ENCODE data around the gene C5orf58.

C5orf58 gene

GRCh38 chr5:170268884-170269283 is 36.1 kb downstream of the C5orf58 start:
- H3K4me3 ChIP-seq (replicated peaks; ENCODE audit: low read depth, low read length): no peak overlapping the region
- DNase-seq (ENCODE audit: extremely low read depth, low read depth): no peak
- no peak for TF ChIP-seq CTCF (IDR thresholded peaks at IDR 0.05; ENCODE audit: low read depth, low read length, missing control alignments)

DNA sequence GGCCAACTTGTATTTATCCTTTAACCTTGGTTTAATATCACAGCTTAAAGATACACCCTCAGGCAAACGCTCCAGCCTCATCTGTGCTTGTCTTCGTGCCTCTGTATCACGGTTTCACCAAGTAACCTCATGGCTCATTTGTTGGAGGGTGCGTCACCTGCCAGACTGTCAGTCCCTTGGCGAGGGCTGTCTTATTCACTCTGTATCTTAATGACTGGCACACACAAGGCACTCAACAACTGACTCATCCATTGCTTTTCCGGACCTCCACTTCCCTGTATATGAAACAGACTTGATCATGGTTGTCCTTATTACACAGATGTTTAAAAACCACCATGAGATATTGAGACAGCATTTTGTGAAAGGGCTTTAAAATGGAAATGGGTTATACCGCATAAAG is 36.8 kb downstream of the C5orf58 start:
- H3K4me3 ChIP-seq (replicated peaks; ENCODE audit: low read depth, low read length): no peak overlapping the region
- no peak for TF ChIP-seq CTCF (IDR thresholded peaks at IDR 0.05; ENCODE audit: low read depth, low read length, missing control alignments)
- DNase-seq (ENCODE audit: extremely low read depth, low read depth): no peak

DNA sequence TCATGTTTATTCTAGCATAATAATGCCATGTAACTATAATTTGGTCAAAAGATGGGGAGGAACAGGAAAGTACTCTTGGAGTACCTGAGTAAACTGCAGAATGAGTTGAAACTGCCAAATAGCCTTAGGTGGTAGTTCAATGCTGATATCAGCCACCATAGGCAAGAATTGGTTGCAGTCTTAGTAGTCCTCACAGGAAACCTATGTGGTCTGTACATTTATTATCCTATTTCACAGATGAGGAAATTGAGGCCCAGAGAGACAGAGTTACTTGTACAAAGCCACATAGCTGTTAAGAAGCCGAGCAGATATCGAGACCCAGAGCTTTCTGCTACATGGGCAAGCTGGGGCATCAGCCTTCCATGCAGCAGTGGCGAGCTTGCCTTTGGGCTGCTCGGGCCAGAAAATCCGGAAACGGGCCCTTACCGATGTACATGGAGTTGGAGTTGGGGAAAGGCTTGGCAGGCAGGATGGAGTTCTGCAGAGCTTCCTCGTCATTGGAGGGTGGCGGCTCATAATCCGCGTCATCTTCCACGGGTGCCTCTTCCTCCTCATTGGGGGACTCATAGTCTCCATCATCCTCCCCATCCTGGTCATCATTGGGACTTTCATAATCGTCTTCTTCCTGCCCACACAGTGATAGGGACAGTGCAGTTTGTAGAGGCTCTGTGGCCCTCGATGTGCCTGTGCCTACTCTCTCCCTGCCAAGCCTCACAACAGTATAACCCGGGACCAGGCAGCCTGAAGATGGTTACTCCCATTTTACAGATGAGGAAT is 37.7 kb downstream of the C5orf58 start:
- H3K4me3 ChIP-seq (replicated peaks; ENCODE audit: low read depth, low read length): no peak overlapping the region
- no peak for DNase-seq (ENCODE audit: extremely low read depth, low read depth)
- no peak for TF ChIP-seq CTCF (IDR thresholded peaks at IDR 0.05; ENCODE audit: low read depth, low read length, missing control alignments)

DNA sequence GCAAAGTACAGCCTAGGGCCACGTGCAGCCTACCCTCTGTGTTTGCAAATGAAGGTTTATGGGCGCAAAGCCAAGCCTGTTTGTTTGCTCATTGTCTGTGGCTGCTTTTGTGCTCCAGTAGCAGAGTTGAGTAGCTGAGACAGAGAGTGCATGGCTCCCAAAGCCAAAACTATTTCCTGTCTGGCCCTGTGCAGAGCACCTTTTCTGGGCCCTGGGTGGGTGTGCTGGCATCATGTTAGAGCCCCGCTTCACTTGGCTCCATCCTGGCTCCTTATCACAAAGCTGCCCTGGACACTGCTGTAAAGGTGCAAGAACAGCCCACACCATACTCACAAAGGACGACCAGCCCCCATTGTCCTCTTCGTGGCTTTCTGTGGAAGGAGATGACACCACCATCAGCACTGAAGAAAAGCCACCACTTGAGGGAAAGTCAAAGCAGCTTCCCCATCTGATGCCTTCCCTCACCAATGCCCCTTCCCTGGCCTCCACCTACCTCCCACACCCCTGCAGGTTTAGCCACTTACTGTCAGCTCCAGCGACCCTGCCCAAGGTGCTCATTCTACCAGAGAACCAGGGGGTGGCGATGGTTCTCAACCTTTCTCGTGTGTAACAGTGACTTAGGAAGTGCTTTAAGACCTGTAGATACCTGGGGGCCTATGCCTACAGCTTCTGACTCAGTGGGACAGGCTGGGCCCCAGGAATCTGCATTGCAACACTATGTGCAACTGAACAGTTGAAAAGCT is 41.4 kb downstream of the C5orf58 start:
- no peak overlapping the region for H3K4me3 ChIP-seq (replicated peaks; ENCODE audit: low read depth, low read length)
- DNase-seq (ENCODE audit: extremely low read depth, low read depth): no peak
- no peak for TF ChIP-seq CTCF (IDR thresholded peaks at IDR 0.05; ENCODE audit: low read depth, low read length, missing control alignments)

DNA sequence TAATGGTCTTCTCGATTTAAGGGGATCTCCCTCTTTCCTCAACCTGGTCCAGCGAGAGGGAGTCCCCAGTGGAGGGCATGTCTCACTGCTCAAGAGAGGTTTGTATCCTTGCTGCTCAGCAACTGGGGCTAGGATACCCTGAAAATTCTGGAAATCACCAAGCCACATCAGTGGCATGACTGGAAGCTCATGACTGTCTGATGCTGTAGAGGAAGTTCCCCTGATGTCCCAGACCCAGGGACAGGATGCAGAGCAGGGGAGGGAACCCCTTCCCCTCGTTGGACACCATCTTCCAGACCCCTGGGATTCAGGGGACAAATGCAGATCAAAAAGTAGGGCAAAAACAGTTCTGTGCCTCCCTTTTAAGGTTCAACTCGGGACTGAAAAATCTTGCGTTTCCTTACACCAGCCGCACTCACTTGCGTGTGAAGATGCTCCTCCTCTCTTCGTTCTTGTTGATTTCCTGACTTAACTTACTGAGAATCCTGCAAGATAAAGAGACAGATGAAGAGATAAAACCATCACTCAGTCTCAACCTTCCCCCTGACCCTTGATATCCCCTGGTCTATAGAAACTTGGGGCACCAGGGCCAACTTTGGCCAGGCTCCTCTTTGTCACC is 42.7 kb downstream of the C5orf58 start:
- H3K4me3 ChIP-seq (replicated peaks; ENCODE audit: low read depth, low read length): no peak overlapping the region
- no peak for TF ChIP-seq CTCF (IDR thresholded peaks at IDR 0.05; ENCODE audit: low read depth, low read length, missing control alignments)
- no peak for DNase-seq (ENCODE audit: extremely low read depth, low read depth)

DNA sequence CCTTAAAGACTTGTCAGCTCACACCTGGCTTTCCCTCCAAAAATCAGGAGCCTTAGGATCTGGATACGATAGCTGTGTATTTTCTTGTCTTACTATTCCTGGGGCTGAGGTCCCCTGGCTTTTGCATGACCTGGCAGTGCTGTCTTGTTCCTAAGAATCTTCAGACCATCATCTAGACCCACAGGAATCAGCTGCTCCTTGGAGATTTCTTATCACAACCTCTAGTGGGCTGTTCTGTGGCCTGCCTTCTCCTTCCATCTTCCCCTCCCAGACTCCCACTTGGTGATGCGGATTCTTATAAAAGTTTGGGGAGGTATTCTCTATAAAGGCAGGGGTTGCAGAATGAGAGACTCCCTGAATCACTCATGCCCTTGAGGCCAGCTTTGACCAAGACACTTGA is 43.4 kb downstream of the C5orf58 start:
- H3K4me3 ChIP-seq (replicated peaks; ENCODE audit: low read depth, low read length): no peak overlapping the region
- no peak for TF ChIP-seq CTCF (IDR thresholded peaks at IDR 0.05; ENCODE audit: low read depth, low read length, missing control alignments)
- DNase-seq (ENCODE audit: extremely low read depth, low read depth): no peak

Data from HFF-Myc (cell line).